Left ventricle myocardium inferior (tissue), 1 donor: Measurements from ENCODE around the gene WDR46. TPM values are rescaled to one million over a fixed set of nuclear protein-coding genes. Genes with fewer than 3 reads are reported as not detected.

Experiments
- DNase-seq: peaks from one replicate; pipeline ENCODE4 v3.0.0-alpha.2; 2020
- H3K27ac ChIP-seq: fragments of 200-600 bp; replicated peaks from 2 replicates; pipeline ENCODE4 v1.8.0; 2021
- H3K27me3 ChIP-seq: fragments of 200-600 bp; 2 replicates; pipeline ENCODE4 v1.8.0; 2021; ENCODE audit warnings: low read depth
- H3K36me3 ChIP-seq: fragments of 200-600 bp; 2 replicates; pipeline ENCODE4 v1.8.0; 2021
- H3K4me1 ChIP-seq: fragments of 200-600 bp; 2 replicates; pipeline ENCODE4 v1.8.0; 2021
- H3K4me3 ChIP-seq: fragments of 200-600 bp; 2 replicates; pipeline ENCODE4 v1.8.0; 2021; ENCODE audit warnings: mild to moderate bottlenecking, moderate library complexity
- H3K9me3 ChIP-seq: fragments of 200-600 bp; replicated peaks from 2 replicates; pipeline ENCODE4 v1.8.0; 2021
- CTCF ChIP-seq: fragments of 200-600 bp; IDR thresholded peaks from 2 replicates; pipeline ENCODE4 v1.8.0; 2021; ENCODE audit warnings: antibody characterized with exemption, mild to moderate bottlenecking, borderline replicate concordance
- intact Hi-C: fragments of 100-400 bp; cut with micrococcal nuclease; formaldehyde crosslinking; loops from one replicate; pipeline ENCODE4 v1.11.0; 2022
- total RNA-seq: library from RNA; stranded (reverse); fragmentation: NEBNext Ultra II Directional; extraction: Animal tissue kit (Norgen Biotek cat#: 25700); gene quantifications from one replicate; pipeline ENCODE4 v1.2.1, GENCODE V29; 2021
- donor health status: DM: no; HTN: yes; CAD: no; lungs with severe emphysema.

The WDR46 gene
- total RNA-seq, 1 donor from 2014 or later: 13.3 TPM

GRCh38 chr6:33329058-33329457 is 40.0 kb upstream of the WDR46 start:
- no peak for TF ChIP-seq CTCF
- peaks cover 1% of the 10 kb centered on the region for H3K4me1 ChIP-seq
- H3K4me3 ChIP-seq: no peak overlapping the region
- no peaks in the 10 kb centered on the region for H3K9me3 ChIP-seq
- H3K36me3 ChIP-seq: no peaks in the 10 kb centered on the region
- no peak overlapping the region for H3K27ac ChIP-seq
- intact Hi-C loops: no loop called here
- no peak for DNase-seq
- no peaks in the 10 kb centered on the region for H3K27me3 ChIP-seq

GRCh38 chr6:33324125-33324524 is 35.1 kb upstream of the WDR46 start:
- Histone ChIP-seq H3K4me1 (peaks cover 46% of the 10 kb centered on the region), H3K4me3 (peak overlapping the region; percentile 82), H3K27me3 (no peaks in the 10 kb centered on the region), H3K27ac (peak overlapping the region; percentile 93), H3K9me3 (no peaks in the 10 kb centered on the region), H3K36me3 (peaks cover 26% of the 10 kb centered on the region)
- no peak for TF ChIP-seq CTCF
- intact Hi-C loops: no loop called here
- no peak for DNase-seq

GRCh38 chr6:33323623-33323948 is 34.5 kb upstream of the WDR46 start:
- H3K27ac ChIP-seq: peak overlapping the region; percentile 93
- intact Hi-C loops: no loop called here
- no peaks in the 10 kb centered on the region for H3K9me3 ChIP-seq
- no peak for TF ChIP-seq CTCF
- H3K36me3 ChIP-seq: peaks cover 31% of the 10 kb centered on the region
- no peaks in the 10 kb centered on the region for H3K27me3 ChIP-seq
- H3K4me3 ChIP-seq: peak overlapping the region; percentile 82
- DNase-seq: no peak
- peaks cover 51% of the 10 kb centered on the region for H3K4me1 ChIP-seq

- Histone ChIP-seq H3K27me3 (no peaks in the 10 kb centered on the region), H3K27ac (peak overlapping the region; percentile 93), H3K36me3 (peaks cover 32% of the 10 kb centered on the region), H3K9me3 (no peaks in the 10 kb centered on the region), H3K4me1 (peaks cover 71% of the 10 kb centered on the region), H3K4me3 (peak overlapping the region; percentile 82)
- intact Hi-C loops: no loop called here
- TF ChIP-seq CTCF: no peak
- no peak for DNase-seq
Measured at GRCh38 chr6:33321227-33321626, 32.2 kb upstream of the WDR46 start.

- DNase-seq: peak; percentile 63
- Histone ChIP-seq H3K4me3 (peak overlapping the region; percentile 82), H3K36me3 (peaks cover 32% of the 10 kb centered on the region), H3K27ac (peak overlapping the region; percentile 48), H3K9me3 (no peaks in the 10 kb centered on the region), H3K4me1 (peaks cover 77% of the 10 kb centered on the region), H3K27me3 (no peaks in the 10 kb centered on the region)
- TF ChIP-seq CTCF: no peak
- intact Hi-C loops: no loop called here
Measured at GRCh38 chr6:33320315-33321181, 31.5 kb upstream of the WDR46 start.
